Activated CD4-positive, alpha-beta T cell treated with anti-CD3 and anti-CD28 coated beads for 1 hour (primary cell): Measurements from ENCODE around the gene ENKUR.

ENCODE experiments used
- DNase-seq: peaks from one replicate; pipeline ENCODE4 v3.0.0-alpha.2; 2020

ENKUR gene

DNA sequence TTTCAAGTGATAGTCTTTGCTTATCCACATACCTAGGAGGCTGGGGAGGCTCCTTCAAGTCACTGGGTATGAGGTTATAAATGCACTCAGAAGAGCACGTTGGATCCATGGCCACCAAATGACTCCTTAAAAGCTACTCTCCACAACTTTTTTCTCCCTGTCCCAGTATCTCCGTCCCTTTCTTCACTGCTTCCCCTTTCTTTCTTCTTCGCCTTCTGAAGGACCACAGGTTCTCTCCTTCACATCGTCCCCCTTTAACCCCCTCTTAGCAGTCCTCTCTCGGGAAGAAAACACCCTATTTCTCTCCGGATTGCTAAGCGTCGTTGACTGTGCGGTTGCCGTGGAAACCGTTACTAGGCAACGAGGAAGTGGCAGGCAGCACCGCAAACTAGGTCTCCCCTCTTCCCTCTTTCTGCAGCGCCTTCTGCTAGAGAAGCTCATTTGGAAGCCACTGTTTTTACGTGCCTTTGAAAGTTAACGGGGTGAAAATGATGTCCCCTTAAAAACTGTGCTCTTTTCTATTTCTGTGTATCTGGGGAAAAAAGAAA is at the start of gene ENKUR:
Gene ENKUR, minus strand, starts transcription at position 331 of the 548 bp plus-strand sequence. Its CDS starts 222 bp downstream, at position 109.
- peak; percentile 88 for DNase-seq

GRCh38 chr10:25064401-25064800 is 48.4 kb upstream of the ENKUR start:
- DNase-seq, result no peak

DNA sequence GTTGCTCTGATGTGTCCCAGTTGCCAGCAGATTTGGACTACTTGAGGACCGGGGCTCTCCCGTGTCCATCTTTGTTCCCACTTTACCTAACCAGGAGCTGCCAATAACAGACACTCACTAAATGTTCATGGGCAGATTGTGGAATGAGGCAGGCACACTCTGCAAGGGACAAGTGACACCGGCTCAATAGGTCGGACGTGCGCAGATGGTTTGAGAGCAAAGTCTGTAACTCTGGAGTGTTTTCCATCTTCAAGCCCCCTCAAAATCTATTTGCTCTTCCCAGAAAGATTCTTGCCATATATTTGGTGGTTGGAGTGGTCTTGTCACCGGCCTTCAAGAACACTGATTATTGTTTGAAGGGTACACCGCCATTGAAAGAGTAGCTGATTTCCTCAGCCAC is 47.7 kb upstream of the ENKUR start:
- no peak for DNase-seq

DNA sequence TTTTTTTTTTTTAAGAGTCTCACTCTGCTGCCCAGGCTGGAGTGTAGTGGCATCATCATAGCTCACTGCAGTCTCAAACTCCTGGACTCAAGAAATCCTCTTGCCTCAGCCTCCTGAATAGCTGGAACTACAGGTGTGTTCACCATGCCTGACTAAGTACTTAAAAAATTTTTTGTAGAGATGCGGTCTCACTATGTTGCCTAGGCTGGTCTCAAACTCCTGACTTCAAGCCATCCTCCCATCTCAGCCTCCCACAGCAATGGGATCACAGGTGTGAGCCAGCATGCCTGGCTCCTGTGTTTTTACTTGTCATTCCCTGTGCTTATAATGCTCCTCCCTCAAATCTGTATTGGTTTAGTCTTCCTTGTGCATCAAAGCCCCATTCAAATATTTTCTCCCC is 47.2 kb upstream of the ENKUR start:
- no peak for DNase-seq

DNA sequence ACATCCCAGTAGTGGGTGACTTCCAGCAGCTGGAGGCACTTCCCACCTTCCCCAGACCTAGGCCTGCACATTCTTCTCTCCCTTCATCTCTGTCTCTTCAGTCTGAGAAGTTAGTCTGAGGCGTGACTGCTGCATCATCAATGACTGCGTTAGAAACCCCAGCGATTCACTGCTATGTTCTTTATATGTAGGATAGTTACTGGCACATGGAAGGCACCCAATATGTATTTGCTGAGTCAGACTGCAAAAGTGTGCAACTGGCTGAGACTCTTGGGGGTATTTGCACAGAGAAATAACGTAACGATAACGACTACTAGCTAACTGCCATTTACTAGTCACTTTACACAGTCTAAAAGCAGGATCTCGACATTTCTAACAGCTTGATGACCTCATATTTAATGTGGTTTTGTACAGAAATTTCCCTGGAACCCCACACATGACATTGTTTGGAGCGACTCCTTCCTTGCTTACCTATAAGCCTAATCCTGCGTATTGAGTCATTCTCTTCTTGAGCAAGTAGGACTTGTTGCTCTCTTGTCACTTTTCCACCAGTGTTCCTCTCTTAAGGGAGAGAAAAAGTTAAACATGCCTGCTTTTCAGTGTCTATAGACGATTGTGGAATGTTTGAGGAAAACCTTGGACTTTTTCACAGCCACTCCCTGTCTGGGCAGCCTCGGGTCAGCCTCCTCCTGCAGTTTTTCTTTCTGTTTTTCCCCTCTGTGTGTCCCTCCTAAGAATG is 45.9 kb upstream of the ENKUR start:
- no peak for DNase-seq

DNA sequence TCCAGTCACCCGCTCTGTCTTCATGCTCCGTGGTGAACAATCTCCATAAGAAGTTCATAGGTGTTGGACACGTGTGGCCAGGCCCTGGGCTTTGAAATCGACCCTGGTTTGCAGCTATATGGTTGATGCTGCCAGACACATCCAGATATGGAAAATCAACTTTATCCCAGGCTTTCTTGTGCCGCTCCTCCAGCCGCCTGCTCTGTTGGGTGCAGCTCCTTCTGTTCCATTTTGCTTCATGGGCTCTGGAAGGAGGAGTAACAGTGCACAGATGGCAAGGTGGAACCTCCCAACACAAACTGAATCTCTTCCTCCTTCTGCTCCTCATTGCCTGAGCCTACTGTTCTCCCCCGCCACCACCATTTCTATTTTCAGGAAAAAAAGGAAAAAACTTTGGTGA is 45.2 kb upstream of the ENKUR start:
- no peak for DNase-seq

DNA sequence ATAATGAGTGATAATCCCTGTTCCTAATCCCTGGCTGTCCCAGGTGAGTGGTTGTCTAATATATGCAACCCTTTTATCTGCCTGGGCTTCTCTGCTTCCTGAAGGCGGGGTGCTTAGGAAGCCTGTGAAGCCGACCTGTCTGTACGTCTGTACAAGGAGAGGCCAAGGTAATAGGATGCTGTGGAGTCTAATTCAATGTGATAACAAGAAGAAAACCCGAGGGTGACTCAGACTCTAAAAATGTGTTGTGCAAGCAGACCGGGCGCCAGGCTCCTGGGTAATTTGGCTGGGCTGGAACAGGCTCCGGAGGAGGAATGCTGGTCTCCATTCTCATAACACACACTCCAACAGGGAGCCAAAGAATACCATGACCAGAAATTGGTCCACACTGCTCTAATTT is 44.0 kb upstream of the ENKUR start:
- no peak for DNase-seq

DNA sequence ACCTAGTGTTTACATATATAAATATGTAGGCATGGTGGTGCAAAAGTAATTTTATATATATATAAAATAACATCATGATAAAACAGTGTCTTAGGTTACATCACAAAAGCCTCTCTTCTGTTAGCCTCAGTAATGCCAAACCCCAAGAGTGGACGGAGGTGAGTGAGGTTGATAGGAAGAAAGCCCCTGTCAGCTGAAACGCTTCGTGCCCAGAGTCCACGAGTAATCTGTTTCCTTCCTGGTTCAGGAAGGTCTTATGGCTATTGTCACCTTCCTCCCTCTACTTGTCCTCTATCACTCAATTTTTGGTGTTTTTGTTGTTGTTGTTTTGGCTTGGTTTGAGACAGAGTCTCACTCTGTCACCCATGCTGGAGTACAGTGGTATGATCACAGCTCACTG is 41.9 kb upstream of the ENKUR start:
- no peak for DNase-seq

DNA sequence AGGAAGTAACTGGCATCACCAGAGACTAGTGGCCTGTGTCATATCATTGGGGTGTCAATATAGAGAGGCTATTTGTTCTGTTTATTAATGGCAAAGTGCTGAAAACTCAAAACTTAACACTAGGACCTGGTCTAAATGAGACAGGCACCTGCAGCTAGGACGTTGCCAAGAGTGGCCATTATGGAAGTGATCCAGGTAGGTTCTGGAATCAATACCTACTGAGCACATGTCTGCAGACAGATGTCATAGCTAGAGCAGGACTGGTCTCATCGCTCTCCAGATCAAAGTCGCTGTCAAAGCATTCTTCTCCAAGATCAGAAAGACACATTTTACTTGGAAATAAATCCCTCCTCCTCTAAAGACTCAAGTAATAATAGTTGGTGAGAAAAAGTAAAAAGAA is 40.8 kb upstream of the ENKUR start:
- no peak for DNase-seq

DNA sequence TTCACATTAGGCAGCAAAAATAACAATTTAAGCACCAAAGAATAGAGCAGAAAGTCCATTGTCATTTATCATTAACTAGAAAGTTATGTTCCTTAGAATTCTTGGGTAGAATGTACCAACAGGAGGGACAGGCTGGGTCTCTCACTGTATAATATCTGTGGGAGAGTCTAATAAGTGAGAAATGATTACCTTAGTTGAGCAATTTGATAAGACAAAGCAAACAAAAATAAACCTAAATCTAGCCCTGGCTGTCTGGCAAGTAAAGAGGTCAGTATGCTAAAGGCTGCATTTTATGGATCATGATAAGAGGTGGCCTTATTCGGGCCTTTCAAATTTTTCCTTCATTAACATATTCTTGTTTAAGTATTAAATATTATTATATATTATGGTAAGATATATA is 36.1 kb upstream of the ENKUR start:
- no peak for DNase-seq

GRCh38 chr10:25050402-25050801 is 34.4 kb upstream of the ENKUR start:
- no peak for DNase-seq

DNA sequence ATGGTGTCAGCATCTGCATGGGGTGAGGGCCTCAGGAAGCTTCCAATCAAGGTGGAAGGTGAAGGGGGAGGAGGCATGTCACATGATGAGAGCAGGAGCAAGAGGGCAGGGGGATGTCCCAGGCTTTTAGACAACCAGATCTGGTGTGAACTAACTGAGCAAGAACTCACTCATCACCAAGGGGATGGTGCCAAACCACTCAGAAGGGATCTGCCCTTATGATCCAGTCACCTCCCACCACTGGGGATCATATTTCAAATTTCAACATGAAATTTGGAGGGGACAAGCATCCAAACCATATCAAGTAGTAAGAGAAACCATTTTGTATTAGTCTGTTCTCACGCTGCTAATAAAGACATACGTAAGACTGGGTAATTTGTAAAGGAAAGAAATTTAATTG is 34.0 kb upstream of the ENKUR start:
- no peak for DNase-seq

- DNase-seq, result no peak
Observed at GRCh38 chr10:25048450-25048849, 32.5 kb upstream of the ENKUR start.

DNA sequence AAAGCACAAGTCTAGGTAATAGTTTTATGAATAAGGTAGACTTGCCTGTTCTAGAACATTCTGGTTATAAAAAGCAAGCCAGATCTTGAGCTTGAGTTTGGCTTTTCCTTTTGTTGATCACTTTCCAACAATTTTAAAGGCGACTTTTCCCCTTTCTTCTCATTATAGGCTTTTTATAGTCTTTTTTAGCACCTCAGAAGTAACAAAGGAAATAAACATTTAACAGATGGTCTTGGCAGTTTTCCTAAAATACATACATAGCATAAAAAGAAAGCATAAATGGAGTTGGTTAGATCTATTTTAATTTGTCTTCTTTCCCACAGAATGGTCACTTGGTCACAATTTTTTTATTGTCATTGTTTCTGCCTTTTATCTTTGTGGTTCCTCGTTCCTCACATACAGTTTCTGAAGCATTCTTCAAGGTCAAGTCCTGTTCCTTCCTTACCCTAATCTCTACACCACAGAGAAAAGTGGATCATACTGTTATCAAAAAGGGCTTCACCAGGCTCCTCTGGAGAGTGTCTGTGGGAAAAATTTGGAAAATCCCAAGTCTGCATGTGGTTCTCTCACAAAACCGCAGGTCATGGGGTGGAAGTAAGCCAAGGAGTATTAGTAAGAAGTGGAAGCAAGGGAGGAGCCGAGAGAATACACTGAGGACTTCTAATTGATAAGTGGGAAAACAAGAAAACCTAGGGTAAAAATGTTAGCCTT is 31.8 kb upstream of the ENKUR start:
- no peak for DNase-seq

GRCh38 chr10:25047088-25047487 is 31.1 kb upstream of the ENKUR start:
- DNase-seq, result no peak

DNA sequence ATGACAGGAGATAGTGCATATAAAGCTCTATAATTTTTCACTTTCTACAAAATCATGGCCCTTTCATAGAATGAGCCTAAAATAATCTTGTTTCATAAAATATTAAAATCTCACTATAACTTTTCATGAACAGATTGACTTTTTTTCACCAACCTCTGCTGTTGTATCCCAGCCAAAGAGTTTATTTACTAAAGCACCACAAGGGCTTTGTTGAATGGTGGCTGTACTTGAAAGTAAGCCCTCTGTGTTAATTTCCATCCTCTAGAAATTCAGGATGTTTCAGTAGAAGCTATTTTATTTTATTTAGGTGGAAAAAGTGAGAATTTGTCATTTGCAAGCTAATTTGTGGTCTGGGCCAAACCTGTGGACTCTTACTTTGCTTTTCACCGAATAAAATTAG is 30.7 kb upstream of the ENKUR start:
- no peak for DNase-seq

GRCh38 chr10:25039531-25039930 is 23.6 kb upstream of the ENKUR start:
- DNase-seq, result no peak

DNA sequence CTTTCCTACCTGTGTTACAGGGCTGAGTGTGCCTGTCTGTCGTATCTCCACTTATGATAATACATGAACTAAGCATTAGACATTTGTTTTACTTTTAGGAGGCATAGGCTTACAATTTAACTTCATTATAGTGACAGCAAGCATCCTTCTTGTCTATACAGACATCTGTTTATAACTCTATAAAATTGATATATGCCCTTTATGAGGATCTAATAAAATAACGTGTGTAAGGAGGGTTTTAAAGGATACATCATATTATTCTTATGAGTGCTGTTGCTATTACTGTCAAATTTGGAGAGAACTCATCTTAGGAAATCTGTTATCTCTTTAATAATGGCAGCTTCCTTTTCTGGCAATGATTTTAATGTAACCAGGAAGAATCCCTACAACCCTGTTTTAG is 22.4 kb upstream of the ENKUR start:
- DNase-seq, result no peak

GRCh38 chr10:25036381-25036780 is 20.4 kb upstream of the ENKUR start:
- no peak for DNase-seq

GRCh38 chr10:25029519-25029918 is 13.6 kb upstream of the ENKUR start:
- no peak for DNase-seq

DNA sequence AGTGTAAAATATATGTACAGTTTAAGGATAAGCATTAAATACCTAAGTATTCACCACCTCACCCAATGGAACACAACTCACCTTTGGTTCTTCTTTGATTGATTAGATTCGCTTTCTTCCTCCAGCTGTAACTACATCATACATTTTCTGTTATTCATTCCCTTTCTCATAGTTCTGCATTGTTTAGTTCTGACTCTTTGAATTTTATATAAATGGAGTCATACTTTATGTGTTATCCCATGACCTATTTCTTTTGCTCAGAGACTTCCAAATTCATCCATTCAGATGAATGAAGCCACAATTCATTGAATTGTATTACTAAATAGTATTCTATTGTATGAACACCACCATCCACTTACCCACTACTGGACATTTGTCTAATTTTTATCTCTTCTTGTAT is 12.8 kb upstream of the ENKUR start:
- DNase-seq, result no peak

- DNase-seq, result no peak
Observed at GRCh38 chr10:25026463-25026862, 10.5 kb upstream of the ENKUR start.

DNA sequence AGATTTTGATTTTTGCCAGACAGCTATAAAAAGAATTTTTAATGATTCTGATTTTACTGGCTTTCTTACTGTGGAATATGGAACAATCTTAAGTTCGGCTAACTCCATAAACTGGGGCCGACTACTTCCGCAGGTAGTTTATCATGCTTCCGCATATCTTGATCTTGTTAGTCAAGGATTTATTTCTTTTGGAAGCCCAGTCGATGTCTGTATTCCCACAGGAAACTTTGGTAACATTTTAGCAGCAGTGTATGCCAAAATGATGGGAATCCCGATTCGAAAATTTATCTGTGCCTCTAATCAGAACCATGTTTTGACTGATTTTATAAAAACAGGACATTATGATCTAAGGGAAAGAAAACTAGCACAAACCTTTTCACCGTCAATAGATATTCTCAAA is 8.6 kb upstream of the ENKUR start:
- no peak for DNase-seq

DNA sequence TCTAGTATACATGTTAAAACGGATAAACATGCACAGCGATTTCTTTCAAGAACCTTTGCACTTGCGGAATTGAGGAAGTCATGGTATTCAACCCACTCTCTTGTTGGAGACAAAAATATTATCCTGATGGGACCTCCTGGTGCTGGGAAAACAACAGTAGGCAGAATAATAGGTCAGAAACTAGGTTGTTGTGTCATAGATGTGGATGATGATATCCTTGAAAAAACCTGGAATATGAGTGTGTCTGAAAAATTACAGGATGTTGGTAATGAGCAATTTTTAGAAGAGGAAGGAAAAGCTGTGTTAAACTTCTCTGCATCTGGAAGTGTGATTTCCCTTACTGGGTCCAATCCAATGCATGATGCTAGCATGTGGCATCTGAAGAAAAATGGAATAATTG is 7.3 kb upstream of the ENKUR start:
- no peak for DNase-seq

- no peak for DNase-seq
Observed at GRCh38 chr10:25018703-25019102, 2.7 kb upstream of the ENKUR start.
